HG02981 (cell line): ENCODE measurements around the gene B3GALT5.

Experiments used
- ATAC-seq: cut with Tn5 transposase; IDR thresholded peaks from one replicate; pipeline ENCODE4 v1.9.1; 2021; ENCODE audit warnings: mild to moderate bottlenecking, moderate library complexity; ENCODE audit not compliant: unreplicated experiment

Gene B3GALT5

GRCh38 chr21:39663742-39664492 lies 51.2 kb downstream of the B3GALT5 start:
- no peak for ATAC-seq

GRCh38 chr21:39664586-39664985 lies 51.8 kb downstream of the B3GALT5 start:
- no peak for ATAC-seq

- no peak for ATAC-seq
These were observed 53.3 kb downstream of the B3GALT5 start for GRCh38 chr21:39666026-39666425.

- no peak for ATAC-seq
These were observed 54.1 kb downstream of the B3GALT5 start for GRCh38 chr21:39666681-39667315.

GRCh38 chr21:39667353-39667891 lies 54.7 kb downstream of the B3GALT5 start:
- ATAC-seq: no peak

GRCh38 chr21:39668369-39668768 lies 55.6 kb downstream of the B3GALT5 start:
- ATAC-seq: no peak

GRCh38 chr21:39669485-39669884 lies 56.7 kb downstream of the B3GALT5 start:
- ATAC-seq: no peak

- ATAC-seq: no peak
These were observed 57.4 kb downstream of the B3GALT5 start for GRCh38 chr21:39669976-39670661.

- no peak for ATAC-seq
These were observed 58.0 kb downstream of the B3GALT5 start for GRCh38 chr21:39670701-39671100.

- no peak for ATAC-seq
These were observed 59.2 kb downstream of the B3GALT5 start for GRCh38 chr21:39671986-39672385.

- ATAC-seq: no peak
These were observed 60.4 kb downstream of the B3GALT5 start for GRCh38 chr21:39673163-39673562.

- no peak for ATAC-seq
These were observed 61.0 kb downstream of the B3GALT5 start for GRCh38 chr21:39673736-39674135.

GRCh38 chr21:39674801-39675200 lies 62.1 kb downstream of the B3GALT5 start:
- no peak for ATAC-seq

- ATAC-seq: no peak
These were observed 62.9 kb downstream of the B3GALT5 start for GRCh38 chr21:39675590-39675989.

- ATAC-seq: no peak
These were observed 63.4 kb downstream of the B3GALT5 start for GRCh38 chr21:39675993-39676661.

- ATAC-seq: no peak
These were observed 67.5 kb downstream of the B3GALT5 start for GRCh38 chr21:39680216-39680615.

GRCh38 chr21:39681257-39681656 lies 68.5 kb downstream of the B3GALT5 start:
- ATAC-seq: no peak

GRCh38 chr21:39681845-39682244 lies 69.1 kb downstream of the B3GALT5 start:
- ATAC-seq: no peak

GRCh38 chr21:39685236-39685635 lies 72.5 kb downstream of the B3GALT5 start:
- no peak for ATAC-seq

- ATAC-seq: no peak
These were observed 73.3 kb downstream of the B3GALT5 start for GRCh38 chr21:39685991-39686390.
